Colonic mucosa (tissue), 4 donors: ENCODE measurements around the gene STRN4. TPM values are rescaled to one million over a fixed set of nuclear protein-coding genes. Genes with fewer than 3 reads are reported as not detected.

ENCODE experiments used
- DNase-seq: peaks from one replicate; pipeline ENCODE4 v3.0.0-alpha.2; 2020
- H3K27ac ChIP-seq: fragments of 200-600 bp; one replicate; pipeline ENCODE4 v1.8.0; 2021
- H3K27me3 ChIP-seq: fragments of 200-600 bp; one replicate; pipeline ENCODE4 v1.8.0; 2021
- H3K36me3 ChIP-seq: fragments of 200-600 bp; one replicate; pipeline ENCODE4 v1.8.0; 2021
- H3K4me1 ChIP-seq: fragments of 200-600 bp; one replicate; pipeline ENCODE4 v1.8.0; 2021; ENCODE audit warnings: mild to moderate bottlenecking
- H3K4me3 ChIP-seq: fragments of 200-600 bp; one replicate; pipeline ENCODE4 v1.8.0; 2021
- H3K9ac ChIP-seq, 2 donors: one replicate each; pipeline ENCODE4 v1.7.0; 2013; ENCODE audit warnings: control low read depth in 2 of 2, low read depth in 2 of 2, low read length in 2 of 2
- H3K9me3 ChIP-seq: fragments of 200-600 bp; one replicate; pipeline ENCODE4 v1.8.0; 2021
- CTCF ChIP-seq: fragments of 200-600 bp; IDR thresholded peaks from one replicate; pipeline ENCODE4 v1.8.0; 2022; ENCODE audit warnings: antibody characterized with exemption, mild to moderate bottlenecking
- intact Hi-C: fragments of 100-400 bp; cut with DNase I; formaldehyde crosslinking; loops from one replicate; pipeline ENCODE4 v1.14.1; 2022
- total RNA-seq, 2 donors: library from RNA; stranded (reverse); fragmentation: NEBNext Ultra II Directional in 1 of 2; extraction: Animal tissue kit (Norgen Biotek cat#: 25700) in 1 of 2; gene quantifications; one replicate each; pipeline ENCODE4 v1.2.1, GENCODE V29; 2021
- donor health status: healthy.
- donor health status: DM: no; HTN: no; CAD: no.
- donor health status: DM: no; HTN: no; CAD: no.

The STRN4 gene
- total RNA-seq, 2 donors from 2014 or later = 56.5 to 90.0 TPM

GRCh38 chr19:46689358-46689757 is 56.9 kb downstream of the STRN4 start:
- H3K4me3 ChIP-seq = no peak overlapping the region
- H3K4me1 ChIP-seq = no peaks in the 10 kb centered on the region
- DNase-seq = no peak
- H3K27ac ChIP-seq = no peak overlapping the region
- intact Hi-C loops = no loop called here
- peaks cover 41% of the 10 kb centered on the region for H3K36me3 ChIP-seq
- no peaks in the 10 kb centered on the region for H3K9me3 ChIP-seq
- H3K27me3 ChIP-seq = no peaks in the 10 kb centered on the region
- no peak overlapping the region for H3K9ac ChIP-seq
- no peak for TF ChIP-seq CTCF

- no peak overlapping the region for H3K4me3 ChIP-seq
- no peaks in the 10 kb centered on the region for H3K9me3 ChIP-seq
- H3K9ac ChIP-seq = no peak overlapping the region
- DNase-seq = no peak
- TF ChIP-seq CTCF = no peak
- no peaks in the 10 kb centered on the region for H3K4me1 ChIP-seq
- intact Hi-C loops = no loop called here
- H3K27me3 ChIP-seq = no peaks in the 10 kb centered on the region
- peaks cover 25% of the 10 kb centered on the region for H3K36me3 ChIP-seq
- H3K27ac ChIP-seq = no peak overlapping the region
Observed at GRCh38 chr19:46687438-46688145, 58.7 kb downstream of the STRN4 start.

GRCh38 chr19:46685189-46685588 is 61.1 kb downstream of the STRN4 start:
- no peak overlapping the region for H3K4me3 ChIP-seq
- no peaks in the 10 kb centered on the region for H3K27me3 ChIP-seq
- no peak for DNase-seq
- no peak for TF ChIP-seq CTCF
- no peak overlapping the region for H3K9ac ChIP-seq
- intact Hi-C loops = no loop called here
- H3K4me1 ChIP-seq = no peaks in the 10 kb centered on the region
- peaks cover 6% of the 10 kb centered on the region for H3K36me3 ChIP-seq
- no peak overlapping the region for H3K27ac ChIP-seq
- no peaks in the 10 kb centered on the region for H3K9me3 ChIP-seq

- H3K27ac ChIP-seq = no peak overlapping the region
- no peak overlapping the region for H3K9ac ChIP-seq
- no peaks in the 10 kb centered on the region for H3K4me1 ChIP-seq
- H3K4me3 ChIP-seq = no peak overlapping the region
- no peaks in the 10 kb centered on the region for H3K27me3 ChIP-seq
- intact Hi-C loops = no loop called here
- no peaks in the 10 kb centered on the region for H3K9me3 ChIP-seq
- peak; percentile 53 for DNase-seq
- H3K36me3 ChIP-seq = peaks cover 7% of the 10 kb centered on the region
- TF ChIP-seq CTCF = no peak
Observed at GRCh38 chr19:46678110-46678732, 68.0 kb downstream of the STRN4 start.

GRCh38 chr19:46674416-46675178 is 71.7 kb downstream of the STRN4 start:
- H3K36me3 ChIP-seq = peaks cover 7% of the 10 kb centered on the region
- intact Hi-C loops = no loop called here
- no peaks in the 10 kb centered on the region for H3K27me3 ChIP-seq
- no peaks in the 10 kb centered on the region for H3K9me3 ChIP-seq
- no peak overlapping the region for H3K9ac ChIP-seq
- no peak for TF ChIP-seq CTCF
- no peak for DNase-seq
- no peaks in the 10 kb centered on the region for H3K4me1 ChIP-seq
- H3K27ac ChIP-seq = no peak overlapping the region
- H3K4me3 ChIP-seq = no peak overlapping the region
